NCI-H1092 (cell line): Measurements from ENCODE around the gene SIRT7.
"Not testable (repeated sequence)": the region's sequence is repeated elsewhere in the genome, so short reads cannot be mapped to it uniquely, and the experiment has no call there.

Experiments used
- DNase-seq: peaks from one replicate; lab custom pipeline; 2025; lab: John Stamatoyannopoulos, UW

SIRT7 gene

DNA sequence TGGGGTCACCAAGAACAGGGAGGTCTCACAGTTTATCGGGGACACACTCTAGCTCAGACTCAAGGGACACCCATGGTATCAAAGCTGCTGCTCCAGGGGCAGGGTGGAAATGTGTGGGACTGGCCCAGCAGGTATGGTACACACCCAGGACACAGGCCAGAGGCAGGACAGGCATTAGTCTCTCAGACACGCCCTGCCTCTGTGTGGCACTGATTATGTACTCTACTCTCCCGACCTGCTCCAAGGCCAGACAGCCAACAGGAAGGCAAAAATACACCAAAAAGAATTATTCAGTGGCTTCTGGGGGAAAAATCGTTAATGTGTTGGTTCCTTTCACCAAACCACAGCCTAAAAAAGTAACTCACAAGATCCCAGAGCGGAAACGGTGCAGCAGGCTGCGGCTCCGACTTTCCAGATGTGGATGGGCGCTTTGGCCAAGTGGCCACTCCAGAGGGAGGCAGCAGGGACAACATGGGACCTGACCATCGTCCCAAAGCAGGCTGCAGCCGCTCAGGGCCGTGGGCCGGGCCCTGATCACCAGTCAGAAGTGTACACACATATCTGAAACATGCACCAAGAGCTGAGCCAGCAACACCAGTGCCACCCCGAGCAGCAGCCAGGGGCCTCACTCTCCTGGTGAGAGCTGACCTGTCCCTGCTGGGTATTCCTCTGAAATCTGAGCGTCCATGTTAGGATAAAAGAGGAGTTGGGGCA, 1.0 kb upstream of the SIRT7 start:
- no peak for DNase-seq

DNA sequence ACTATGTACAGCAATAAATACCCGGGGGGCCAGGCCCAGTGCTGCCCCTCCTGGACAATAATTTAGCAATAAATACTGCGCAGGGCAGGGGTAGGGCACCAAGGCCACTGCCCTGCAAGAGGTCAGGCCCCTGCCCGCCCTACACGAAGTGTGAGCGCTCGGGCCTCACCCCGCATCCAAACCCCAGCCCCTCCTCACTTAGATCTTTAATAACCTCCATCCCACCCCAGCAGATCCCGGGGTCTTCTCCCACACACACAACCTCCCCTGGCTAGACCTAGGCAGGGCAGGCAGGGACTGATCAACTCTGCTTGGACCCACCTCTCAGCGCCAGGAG, 325 bp upstream of the SIRT7 start:
- not testable (repeated sequence) for DNase-seq

DNA sequence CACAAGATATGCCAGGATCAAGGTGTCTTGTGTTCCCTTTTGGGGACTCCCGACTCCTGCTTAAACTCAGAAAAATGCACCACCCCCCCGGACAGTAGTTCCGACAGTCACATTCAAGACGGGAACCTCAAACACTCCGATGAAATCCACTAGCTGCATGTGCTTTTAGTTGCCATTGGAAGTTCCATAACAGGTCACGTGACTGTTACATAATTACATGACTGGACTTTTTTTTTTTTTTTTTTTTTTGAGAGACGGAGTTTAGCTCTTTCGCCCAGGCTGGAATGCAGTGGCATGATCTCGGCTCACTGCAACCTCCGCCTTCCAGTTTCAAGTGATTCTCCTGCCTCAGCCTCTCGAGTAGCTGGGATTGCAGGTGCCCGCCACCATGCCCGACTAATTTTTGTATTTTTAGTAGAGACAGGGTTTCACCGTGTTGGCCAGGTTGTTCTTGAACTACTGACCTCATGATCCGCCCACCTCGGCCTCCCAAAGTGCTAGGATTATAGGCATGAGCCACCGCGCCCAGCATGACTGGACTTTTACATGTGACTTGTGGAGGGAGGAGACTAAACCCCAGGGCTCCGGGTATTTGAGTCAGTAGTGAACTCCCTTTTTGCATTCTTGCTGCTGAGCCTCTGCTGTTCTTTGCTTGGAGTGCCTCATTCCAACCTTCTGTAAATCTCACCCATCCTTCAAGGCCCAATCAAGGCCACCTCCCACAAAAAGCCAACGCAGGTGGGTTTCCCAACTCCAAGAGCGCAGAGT, 1.6 kb downstream of the SIRT7 start:
- no peak for DNase-seq

DNA sequence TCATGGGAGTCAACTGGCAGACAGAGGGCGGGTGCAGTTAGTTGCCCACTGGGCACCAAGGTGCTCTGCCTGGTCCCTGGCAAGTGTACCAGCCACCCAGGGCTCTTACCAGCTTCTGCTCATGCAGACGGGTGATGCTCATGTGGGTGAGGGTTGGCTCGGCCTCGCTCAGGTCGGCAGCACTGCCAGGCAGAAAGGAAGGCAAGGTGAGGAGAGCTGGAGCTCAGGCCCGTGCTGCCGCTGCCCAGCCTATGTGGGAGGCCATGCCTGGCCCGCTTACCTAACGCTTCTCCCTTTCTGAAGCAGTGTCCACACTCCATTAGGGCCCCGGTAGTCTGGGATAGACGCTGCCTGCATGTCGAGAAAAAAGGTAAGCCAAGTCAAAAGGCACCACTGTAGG, 2.6 kb downstream of the SIRT7 start:
- no peak for DNase-seq

DNA sequence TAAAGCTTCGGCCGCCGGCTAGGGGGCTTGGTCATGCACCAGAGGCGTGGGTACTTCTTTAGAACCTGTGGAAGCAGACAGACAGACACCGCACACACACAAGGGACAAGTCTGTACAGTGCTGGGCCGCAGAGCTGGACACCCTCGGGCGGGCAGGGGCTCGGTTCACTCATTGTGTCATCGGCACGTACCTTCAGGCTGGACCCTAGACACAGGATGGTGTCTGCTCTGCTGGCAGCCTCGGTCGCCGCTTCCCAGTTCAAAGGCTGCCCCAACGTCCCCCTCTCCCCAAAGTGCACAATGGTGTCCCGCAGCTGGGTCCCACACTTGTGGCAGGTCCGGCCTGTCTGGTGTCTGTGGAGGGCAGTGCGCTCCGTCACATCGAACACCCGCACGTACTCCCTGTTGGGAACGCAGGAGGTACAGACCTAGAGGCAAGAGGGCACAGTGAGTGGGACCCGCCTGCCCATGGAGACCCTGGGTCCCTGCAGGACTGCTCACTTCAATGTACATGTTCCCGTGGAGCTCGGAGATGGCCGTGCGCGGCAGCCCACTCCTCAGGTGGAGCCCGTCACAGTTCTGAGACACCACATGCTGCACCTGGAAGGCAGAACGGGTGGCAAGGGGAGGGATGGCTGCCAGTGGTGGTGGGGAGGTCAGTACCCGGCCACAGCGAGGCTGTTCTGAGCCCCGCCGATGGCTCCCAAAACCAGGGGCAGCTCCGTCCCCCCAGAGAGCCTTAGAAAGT, 3.7 kb downstream of the SIRT7 start:
- DNase-seq = no peak

DNA sequence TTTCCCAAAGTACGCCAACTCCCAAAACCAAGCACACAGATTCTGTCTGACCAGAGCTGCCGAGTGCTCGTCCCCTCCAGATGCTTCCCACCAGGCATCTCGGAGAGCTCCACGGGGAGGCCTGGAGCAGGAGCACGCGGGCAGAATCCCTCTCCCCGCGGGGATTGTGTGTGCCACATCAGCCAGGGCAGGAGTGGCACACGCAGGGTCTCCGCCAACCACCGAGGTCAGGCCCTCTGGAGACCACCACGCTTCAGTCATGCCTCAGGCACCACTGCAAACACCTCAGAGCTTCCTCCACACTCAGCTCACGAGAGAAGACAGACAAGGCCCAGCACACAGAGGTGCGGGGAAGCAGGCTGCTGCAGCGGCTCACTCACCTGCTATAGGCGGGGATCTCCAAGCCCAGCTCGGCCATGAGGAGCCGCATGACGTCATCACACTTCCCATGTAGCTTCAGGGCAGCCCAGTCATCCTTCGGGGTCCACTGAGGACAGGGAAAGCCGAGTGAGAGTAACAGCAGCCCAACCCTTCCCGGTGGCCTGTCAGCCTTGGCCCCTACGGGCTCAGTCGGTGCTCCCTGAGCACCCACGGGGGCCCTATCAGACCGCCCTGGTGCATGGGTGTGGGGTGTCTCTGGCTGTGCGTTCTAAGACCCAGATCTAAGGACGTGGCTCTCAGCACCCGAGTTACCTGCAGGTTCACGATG, 4.4 kb downstream of the SIRT7 start:
- no peak for DNase-seq

DNA sequence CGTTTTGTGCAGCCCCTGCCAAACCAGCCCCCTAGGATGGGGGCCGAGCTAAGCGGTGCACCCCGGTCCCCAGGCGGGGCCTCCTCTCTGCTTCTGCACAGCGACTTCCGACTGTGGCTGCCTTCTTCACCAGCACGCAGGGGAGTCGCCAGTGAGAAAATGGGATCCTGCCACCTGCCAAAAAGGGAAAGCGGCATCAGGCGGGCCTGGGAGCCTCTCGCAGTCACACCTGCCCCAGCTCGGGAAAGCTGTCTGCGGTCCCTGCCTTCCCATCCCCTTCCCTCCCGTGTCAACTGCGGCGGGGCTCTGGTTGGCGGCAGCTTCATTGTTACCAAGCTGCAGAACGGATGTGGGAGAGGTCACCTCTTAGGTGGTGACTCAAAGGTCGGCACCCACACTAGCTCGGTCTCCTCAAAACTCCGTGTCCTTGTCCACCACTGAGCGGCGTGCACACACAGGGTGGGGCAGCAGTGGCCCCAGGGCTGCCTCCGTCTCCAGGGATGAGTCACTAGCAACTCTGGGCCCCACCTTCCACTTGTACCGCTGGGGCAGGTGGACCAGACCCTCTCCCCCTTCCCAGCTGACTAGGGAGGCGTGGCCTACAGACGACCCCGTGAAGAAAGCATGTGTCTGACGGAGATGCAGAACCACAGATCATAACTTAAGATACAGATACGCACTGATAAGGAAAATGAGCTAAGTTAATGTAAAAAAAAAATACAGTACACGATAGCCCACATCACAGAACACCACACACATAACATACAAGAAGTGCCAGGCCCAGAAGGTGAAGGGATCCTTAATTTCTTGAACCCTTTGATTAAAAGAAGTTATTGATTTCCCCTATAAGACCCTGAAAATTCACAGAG, 5.3 kb downstream of the SIRT7 start:
- DNase-seq = no peak

DNA sequence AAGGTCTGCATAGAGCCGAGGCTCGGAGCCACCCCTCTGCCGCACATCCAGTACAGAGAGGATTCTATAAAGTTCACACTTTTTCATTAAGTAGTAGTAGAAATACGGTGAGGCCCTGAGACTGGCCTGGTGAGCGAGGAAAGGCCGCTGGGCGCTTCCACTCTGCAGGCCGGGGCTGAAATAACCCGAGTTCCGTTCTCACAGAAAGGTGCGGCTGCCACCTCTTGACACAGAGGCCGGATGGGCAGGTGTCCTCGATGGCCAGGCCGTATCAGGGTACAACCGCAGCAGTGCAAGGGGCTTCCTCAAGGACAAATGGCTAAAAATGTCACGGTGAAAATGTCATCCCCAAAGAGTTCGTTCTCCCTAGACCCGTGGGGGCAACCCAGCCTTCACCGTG, 6.0 kb downstream of the SIRT7 start:
- DNase-seq = no peak

DNA sequence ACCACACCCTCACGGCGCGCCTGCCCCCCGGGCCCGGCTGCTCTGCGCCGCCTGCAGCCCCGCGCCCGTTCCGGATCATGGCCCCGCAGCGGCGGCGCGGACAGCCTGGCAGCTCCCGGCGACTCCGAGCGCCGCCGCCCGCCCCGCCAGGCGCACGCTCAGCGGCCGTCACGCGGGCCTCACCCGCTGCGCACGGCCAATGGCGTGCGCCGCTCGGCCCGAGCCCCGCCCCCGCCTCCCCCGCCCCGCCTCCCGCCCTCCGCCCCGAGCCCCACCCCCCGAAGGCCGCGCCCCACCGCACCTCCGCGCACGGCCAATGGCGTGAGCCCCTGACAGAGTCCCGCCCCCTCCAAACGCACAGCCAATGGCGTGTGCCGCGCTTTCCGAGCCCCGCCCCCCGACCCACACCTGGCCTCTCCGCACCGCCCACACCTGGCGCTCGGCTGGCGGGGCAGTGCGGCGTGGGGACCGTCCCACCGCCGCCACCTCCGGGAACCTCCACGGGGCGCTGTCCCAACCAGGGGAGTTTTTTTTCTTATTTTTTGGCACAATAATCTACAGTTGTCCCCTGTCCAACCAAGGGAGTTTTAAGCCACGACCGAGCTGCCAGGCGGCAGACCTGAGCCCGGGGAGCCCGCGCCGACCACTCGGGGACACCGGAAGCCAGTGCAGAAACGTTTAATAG, 6.6 kb downstream of the SIRT7 start, which contains the start of gene PCYT2:
Gene PCYT2, minus strand, starts transcription at position 123 of the 685 bp plus-strand sequence. Its CDS starts 44 bp downstream, at position 79.
- DNase-seq = peak; percentile 86

DNA sequence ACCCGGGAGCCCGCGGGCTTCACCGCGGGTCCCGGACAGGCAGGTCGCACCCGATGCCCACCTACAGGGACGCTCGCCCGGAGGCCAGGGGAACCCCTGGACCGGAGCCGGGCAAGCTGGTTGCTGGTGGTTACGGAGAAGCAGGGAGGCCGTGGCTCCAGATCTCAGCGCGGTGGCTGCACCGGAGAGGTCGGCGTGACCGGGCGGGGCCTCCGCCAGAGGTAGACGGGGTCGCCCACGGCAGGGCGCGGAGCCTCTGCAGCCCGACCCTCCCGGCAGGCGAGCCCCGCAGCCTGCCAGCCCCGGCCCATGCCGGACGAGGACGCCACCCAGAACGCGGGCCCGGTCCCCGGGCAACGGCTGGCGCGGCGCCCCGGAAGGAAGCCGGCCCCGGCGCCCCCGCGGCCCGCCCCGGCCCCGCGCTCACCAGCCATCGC, 7.1 kb downstream of the SIRT7 start:
- no peak for DNase-seq

DNA sequence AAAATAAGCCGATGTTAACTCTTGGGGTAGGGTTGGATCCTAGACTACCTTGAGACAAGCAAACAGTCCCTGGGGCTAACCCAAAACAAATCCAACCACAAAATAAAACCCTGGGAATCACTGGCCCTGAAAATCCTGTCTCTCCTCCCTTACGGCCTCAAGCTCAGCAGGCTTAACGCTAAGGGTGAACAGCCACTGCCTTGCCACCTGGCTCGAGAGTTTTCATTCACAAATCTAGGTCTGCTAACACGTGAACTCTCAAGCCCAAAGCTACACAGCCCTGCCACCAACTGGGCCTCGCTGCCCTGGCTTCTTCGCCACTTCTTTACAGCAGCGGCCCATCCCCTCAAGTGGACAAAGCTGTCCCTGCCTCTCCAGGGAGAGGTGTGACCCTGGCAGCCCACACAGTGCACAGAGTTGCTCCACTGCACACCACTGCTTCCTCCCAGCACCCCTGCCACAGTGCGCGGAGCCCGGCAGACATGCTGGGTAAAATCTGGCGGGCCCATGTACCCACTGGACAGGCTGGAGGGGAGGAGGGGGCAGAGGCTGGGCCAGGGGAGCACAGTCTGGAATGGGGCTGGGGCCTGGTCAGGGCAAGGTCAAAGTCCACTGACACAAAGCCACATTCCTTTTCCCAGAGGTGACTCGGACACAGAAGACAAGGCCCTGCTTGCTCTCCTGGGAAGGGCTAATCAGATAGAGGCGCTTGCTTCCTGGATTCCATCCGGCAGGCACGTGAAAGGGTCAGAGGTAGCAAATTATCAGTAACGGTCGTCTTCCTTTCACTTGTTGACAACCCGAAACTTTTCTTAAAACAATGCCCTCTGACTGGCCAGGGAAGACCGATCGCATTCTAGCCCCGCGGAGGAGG, 7.8 kb downstream of the SIRT7 start:
- no peak for DNase-seq

DNA sequence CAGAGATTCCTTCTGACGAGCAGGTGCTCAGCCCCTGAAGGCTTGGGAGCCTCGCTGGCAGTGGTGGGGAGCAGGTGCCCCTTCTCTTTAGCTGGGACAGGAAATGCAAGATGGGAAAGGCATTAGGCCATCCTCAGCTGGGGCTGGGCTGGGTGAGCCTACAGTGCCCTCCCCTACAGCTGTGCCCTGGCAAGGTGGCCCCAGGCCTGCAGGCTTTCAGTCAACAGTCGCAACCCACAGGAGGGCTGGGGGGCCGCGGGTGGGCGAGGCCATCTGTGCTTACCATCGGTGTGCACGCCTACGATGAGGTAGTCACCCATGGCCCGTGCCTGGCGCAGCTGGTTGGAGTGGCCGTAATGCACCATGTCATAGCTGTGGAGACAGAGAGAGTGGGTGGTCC, 8.7 kb downstream of the SIRT7 start:
- DNase-seq = no peak

DNA sequence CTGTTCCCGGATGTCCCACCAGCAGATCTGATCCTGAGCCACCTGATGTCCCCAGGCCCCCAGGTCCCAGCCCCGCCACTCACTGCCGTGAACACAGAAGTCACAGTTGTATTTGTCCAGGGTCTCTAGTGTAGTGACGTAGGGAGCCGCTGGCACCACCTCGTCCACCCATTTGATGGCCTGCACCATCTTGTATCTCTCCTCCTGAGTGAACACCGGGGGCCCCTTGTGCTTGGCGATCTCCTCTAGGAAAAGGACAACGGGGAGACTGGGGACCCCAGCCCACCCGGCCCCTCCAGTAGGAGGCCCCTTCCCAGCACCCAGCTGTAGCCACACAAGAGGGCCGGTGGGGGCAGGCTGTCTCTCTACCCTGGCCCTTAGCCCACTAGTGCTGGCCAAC, 9.2 kb downstream of the SIRT7 start:
- no peak for DNase-seq

DNA sequence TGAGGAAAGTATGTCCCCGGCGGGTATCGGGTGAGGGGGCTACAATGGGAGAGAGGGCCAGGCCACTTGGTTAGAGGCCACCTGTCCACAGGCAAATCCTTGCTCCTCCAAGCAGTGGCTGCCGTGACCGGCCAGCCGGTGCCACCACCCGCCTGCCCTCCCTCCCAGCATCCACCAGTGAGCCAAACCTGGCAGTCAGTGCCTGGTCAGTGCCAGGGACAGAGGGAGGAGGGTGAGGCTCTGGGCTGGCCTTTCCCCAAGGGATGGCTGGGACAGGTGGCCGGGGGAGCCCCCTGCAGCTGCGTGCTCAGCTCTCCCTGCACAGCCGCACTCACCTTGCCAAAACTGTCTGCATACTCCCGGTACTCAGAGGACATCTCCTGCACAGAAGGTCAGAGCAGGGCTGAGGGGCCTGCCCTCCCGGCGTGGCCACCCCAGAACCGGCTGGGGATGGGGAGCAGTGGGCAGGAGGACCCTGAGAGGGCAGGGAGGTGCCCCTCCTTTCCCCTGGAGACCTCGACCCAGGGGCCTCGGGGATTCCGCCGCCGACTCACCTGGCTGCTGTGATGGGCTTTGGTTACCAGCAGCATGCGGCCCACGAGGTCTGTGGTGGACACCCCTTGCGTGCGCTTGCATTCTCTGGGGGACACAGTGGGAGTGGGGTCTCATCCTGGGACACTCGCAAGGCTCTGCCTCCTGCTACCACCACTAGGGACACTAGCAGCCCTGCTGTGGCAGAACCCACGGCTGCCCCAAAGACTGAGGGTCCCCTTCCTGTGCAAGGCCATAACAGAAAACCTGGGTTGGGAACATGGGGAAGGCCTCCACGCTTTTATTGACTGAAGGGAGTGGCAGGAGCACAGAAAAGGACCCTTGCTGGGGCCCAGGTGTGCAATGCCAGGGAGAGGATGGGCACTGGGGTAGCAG, 10.5 kb downstream of the SIRT7 start:
- DNase-seq = no peak

DNA sequence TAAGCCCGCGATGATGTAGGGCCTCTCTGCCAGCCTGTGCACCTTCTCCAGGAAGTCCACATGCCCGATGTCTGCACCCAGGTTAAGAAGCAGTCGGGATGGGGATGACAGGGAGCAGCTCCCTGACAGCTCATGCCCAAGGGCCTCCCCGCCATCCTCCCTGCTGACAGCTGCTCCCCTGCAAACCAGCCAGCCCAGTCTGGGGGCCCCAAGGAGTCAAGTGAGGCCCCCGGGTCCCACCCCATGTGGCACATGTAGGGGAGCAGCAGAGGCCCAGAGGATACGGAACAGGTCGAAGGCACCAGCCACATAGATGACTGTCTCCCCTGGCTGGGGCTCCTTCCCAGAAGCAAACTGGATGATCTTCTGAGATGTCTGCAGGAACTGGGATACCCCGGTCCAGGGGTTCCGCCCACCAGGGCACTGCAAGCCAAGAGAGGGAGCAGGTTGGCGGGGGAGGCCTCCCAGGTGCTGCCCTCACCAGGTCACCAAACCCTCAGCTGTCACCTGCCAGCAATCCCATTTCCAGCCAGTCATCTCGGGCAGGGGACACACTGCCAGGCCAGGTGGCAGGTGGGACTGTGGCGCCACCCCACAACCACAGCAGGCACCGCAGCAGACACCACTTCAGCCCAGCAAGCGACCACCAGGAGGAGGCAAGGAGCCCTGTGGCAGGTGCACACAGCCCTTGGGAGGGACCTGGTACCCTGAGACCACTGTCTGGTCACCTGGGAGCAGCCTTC, 11.3 kb downstream of the SIRT7 start:
- no peak for DNase-seq

DNA sequence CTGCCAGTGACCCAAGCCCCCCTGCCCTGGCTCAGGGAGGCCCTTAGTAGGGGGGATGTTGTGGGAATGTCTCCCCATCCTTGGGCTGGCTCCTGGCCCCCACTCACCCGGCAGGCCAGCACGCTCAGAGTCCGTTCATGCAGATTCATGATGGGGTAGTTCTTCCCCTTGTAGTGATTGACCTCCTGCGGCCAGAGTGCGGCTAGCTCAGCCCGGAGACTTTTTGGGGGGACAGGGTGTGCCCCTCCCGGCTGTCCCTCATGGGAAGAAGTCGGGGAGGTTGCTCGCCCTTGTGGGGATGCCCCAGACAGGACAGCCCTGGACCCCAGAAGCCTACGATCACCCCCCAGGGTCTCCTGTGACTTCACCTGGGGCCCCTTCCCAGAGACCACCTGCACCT, 12.0 kb downstream of the SIRT7 start:
- DNase-seq = no peak

DNA sequence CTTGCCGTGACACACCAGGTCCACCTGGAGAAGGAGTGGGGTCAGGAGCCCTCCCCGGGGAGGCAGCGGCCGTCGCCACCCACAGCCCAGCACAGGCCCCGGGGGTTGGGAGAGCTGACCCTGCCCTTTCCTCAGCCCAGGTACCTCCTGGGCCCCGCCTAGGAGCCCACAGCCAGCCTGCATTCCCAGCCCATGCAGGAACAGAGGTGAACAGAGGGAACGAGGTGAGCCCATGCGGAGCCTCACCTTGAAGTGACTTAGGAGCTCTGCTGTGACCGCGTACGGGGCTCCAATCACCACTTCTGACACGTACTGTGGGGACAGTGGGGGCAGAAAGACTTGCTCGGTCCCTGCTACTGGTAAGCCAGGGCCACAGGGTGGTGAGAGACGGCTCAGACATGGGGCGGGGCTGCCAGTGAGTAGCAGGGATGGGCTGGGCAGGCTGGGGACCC, 12.5 kb downstream of the SIRT7 start:
- DNase-seq = no peak
